ENCODE data around the gene TCF4.

DNA sequence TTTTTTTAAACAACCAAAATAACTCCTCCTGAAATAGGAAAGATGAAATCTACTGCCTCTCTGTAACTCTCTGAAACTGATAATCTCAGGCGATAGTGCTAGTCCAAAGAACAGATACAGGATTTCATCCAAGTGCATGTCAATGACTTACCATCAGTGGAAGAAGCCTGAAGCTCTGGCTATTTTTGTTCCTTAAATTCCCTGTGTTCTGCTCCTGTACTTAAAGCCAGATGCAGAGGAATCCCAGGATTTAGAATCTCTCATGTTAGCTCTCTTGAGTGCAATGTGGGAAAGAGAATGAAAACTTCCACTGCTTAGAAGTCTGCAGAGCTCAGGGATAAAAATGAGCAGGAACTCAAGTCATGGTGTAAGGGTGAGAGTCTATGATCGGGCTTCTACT is 291.9 kb downstream of the TCF4 start:
- TF ChIP-seq CTCF (IDR thresholded peaks at IDR 0.05; ENCODE audit: low read depth, low read length, poor library complexity, severe bottlenecking) (no peak), EZH2phosphoT487 (IDR thresholded peaks at IDR 0.05; ENCODE audit: borderline replicate concordance, low read length) (no peak)

Data from DOHH2 (cell line).